Activated CD4-positive, alpha-beta T cell treated with anti-CD3 and anti-CD28 coated beads for 36 hours (primary cell): ENCODE measurements around the gene MED1. TPM values are rescaled to one million over a fixed set of nuclear protein-coding genes. Genes with fewer than 3 reads are reported as not detected.
"Not testable (repeated sequence)": the region's sequence is repeated elsewhere in the genome, so short reads cannot be mapped to it uniquely, and the experiment has no call there.

ENCODE experiments used
- ATAC-seq: fragments of 200-7000 bp; cut with Tn5 transposase; one replicate; pipeline ENCODE4 v1.10.0; 2021; ENCODE audit warnings: mild to moderate bottlenecking, moderate library complexity
- CTCF ChIA-PET: fragments of 350-600 bp; sonication (Branson Sonifier 250); formaldehyde crosslinking; loops from one replicate; lab custom pipeline; 2021; ENCODE audit warnings: antibody characterized with exemption; lab: Charles Lee
- POLR2A ChIA-PET: fragments of 350-600 bp; sonication (Branson Sonifier 250); formaldehyde crosslinking; loops from one replicate; lab custom pipeline; 2021; ENCODE audit warnings: antibody characterized with exemption, inconsistent platforms; lab: Charles Lee
- DNase-seq: peaks from one replicate; pipeline ENCODE4 v3.0.0-alpha.2; 2020
- H3K27ac Mint-ChIP-seq: one replicate; pipeline ENCODE4 v1.8.0; 2021; ENCODE audit warnings: mixed read lengths
- H3K27me3 Mint-ChIP-seq: one replicate; pipeline ENCODE4 v1.8.0; 2021; ENCODE audit warnings: mixed read lengths
- H3K36me3 Mint-ChIP-seq: one replicate; pipeline ENCODE4 v1.8.0; 2021; ENCODE audit warnings: low read depth, mixed read lengths
- H3K4me1 Mint-ChIP-seq: one replicate; pipeline ENCODE4 v1.8.0; 2021; ENCODE audit warnings: mixed read lengths
- H3K4me3 Mint-ChIP-seq: one replicate; pipeline ENCODE4 v1.8.0; 2021; ENCODE audit warnings: mild to moderate bottlenecking, moderate library complexity, mixed read lengths
- H3K9me3 Mint-ChIP-seq: one replicate; pipeline ENCODE4 v1.8.0; 2021; ENCODE audit warnings: low read depth, mixed read lengths
- intact Hi-C, 2 experiments: fragments of 100-400 bp; cut with DNase I in 1 of 2; cut with micrococcal nuclease in 1 of 2; formaldehyde crosslinking; loops; one replicate each; pipeline versions ENCODE4 v1.14.2 to v1.15.1; 2022 to 2024; cut with DNase I, micrococcal nuclease
- total RNA-seq, 2 experiments: library from RNA; stranded (reverse); gene quantifications; one replicate each; pipeline ENCODE4 v1.2.3, GENCODE V29; 2021

MED1 gene
- total RNA-seq, 2 experiments from 2014 or later = 66.1 to 76.1 TPM

GRCh38 chr17:39473310-39473709 lies 22.2 kb upstream of the MED1 start:
- ATAC-seq (no peak), DNase-seq (no peak)
- no peaks in the 10 kb centered on the region for H3K9me3 Mint-ChIP-seq
- peaks cover 3% of the 10 kb centered on the region for H3K4me1 Mint-ChIP-seq
- H3K27ac Mint-ChIP-seq = no peak overlapping the region
- no peaks in the 10 kb centered on the region for H3K27me3 Mint-ChIP-seq
- intact Hi-C loops = no loop called here
- CTCF ChIA-PET = interaction anchor here (0.6 kb wide), 3 partner anchors 10 to 14 kb away, joined by 3 to 5 read pairs (median 5); no protein-coding TSS in a partner anchor
- POLR2A ChIA-PET = interaction anchor here (1.7 kb wide), 1 partner anchor 12 kb away, joined by 7 read pairs; the partner anchor contains the start of gene CDK12
- H3K36me3 Mint-ChIP-seq = peaks cover 30% of the 10 kb centered on the region
- no peak overlapping the region for H3K4me3 Mint-ChIP-seq

DNA sequence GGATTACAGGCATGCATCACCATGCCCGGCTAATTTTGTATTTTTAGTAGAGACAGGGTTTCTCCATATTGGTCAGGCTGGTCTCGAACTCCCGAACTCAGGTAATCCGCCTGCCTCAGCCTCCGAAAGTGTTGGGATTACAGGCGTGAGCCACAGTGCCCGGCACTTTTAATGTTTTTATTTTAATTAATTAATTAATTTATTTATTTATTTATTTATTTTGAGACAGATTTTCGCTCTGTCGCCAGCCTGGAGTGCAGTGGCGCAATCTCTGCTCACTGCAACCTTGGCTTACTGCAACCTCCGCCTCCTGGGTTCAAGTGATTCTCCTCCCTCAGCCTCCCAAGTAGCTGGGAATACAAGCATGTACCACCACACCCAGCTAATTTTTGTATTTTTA lies 17.5 kb upstream of the MED1 start:
- POLR2A ChIA-PET, CTCF ChIA-PET, DNase-seq, ATAC-seq, H3K27ac Mint-ChIP-seq, H3K9me3 Mint-ChIP-seq, H3K27me3 Mint-ChIP-seq, H3K4me3 Mint-ChIP-seq: not testable (repeated sequence)
- Mint-ChIP-seq H3K36me3 (peaks cover 37% of the 10 kb centered on the region), H3K4me1 (peaks cover 35% of the 10 kb centered on the region)
- intact Hi-C loops = loop anchor here in 1 of 2 experiments (10.0 kb wide), 2 partner anchors 264 to 516 kb away; partner anchors contain the start of genes PSMD3 and RPL19

GRCh38 chr17:39464639-39465181 lies 13.6 kb upstream of the MED1 start:
- POLR2A ChIA-PET = interaction anchor here (0.5 to 5.5 kb wide), 3 partner anchors 14 to 667 kb away, joined by 3 to 96 read pairs (median 6); partner anchors contain the start of gene MED1
- H3K36me3 Mint-ChIP-seq = peaks cover 43% of the 10 kb centered on the region
- DNase-seq = peak; percentile 20
- H3K27me3 Mint-ChIP-seq, H3K9me3 Mint-ChIP-seq, ATAC-seq, CTCF ChIA-PET, H3K27ac Mint-ChIP-seq: not testable (repeated sequence)
- H3K4me1 Mint-ChIP-seq = peaks cover 35% of the 10 kb centered on the region
- intact Hi-C loops = loop anchor here in 1 of 2 experiments (10.0 kb wide), 2 partner anchors 260 to 520 kb away; partner anchors contain the start of genes PSMD3 and RPL19
- H3K4me3 Mint-ChIP-seq = peak overlapping the region; percentile 91

DNA sequence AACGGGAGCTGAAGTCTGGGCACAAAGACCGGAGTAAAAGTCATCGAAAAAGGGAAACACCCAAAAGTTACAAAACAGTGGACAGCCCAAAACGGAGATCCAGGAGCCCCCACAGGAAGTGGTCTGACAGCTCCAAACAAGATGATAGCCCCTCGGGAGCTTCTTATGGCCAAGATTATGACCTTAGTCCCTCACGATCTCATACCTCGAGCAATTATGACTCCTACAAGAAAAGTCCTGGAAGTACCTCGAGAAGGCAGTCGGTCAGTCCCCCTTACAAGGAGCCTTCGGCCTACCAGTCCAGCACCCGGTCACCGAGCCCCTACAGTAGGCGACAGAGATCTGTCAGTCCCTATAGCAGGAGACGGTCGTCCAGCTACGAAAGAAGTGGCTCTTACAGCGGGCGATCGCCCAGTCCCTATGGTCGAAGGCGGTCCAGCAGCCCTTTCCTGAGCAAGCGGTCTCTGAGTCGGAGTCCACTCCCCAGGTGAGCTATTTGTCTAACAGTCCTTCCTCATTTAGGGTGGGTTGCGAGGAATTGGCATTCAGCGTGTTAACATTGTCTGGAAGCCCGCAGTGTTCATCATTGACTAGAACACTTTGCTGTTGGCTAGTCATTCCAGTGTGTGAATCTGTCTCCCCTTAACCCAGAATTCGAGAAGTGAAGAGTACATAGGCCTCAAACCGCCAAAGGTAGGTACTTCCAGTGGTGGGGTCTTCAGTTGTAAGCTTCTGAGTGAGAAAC lies 11.7 kb upstream of the MED1 start:
- Mint-ChIP-seq H3K36me3 (peaks cover 43% of the 10 kb centered on the region), H3K27me3 (no peaks in the 10 kb centered on the region), H3K4me1 (peaks cover 33% of the 10 kb centered on the region), H3K27ac (peak overlapping the region; percentile 79), H3K4me3 (peak overlapping the region; percentile 91), H3K9me3 (no peaks in the 10 kb centered on the region)
- ChIA-PET CTCF (interaction anchor here (0.7 to 2.8 kb wide), 3 partner anchors 11 to 61 kb away, joined by 3 to 32 read pairs (median 3); partner anchors contain the start of genes FBXL20 and MED1), POLR2A (interaction anchor here (0.5 to 5.5 kb wide), 2 partner anchors 12 to 38 kb away, joined by 3 to 96 read pairs; partner anchors contain the start of gene MED1)
- peak; percentile 20 for DNase-seq
- ATAC-seq = no peak
- intact Hi-C loops = loop anchor here in 1 of 2 experiments (2.0 to 10.0 kb wide), 3 partner anchors 58 to 522 kb away; partner anchors contain the start of genes PSMD3 and RPL19

GRCh38 chr17:39461926-39462569 lies 11.0 kb upstream of the MED1 start:
- peak overlapping the region; percentile 94 for H3K27ac Mint-ChIP-seq

GRCh38 chr17:39461113-39461925 lies 10.3 kb upstream of the MED1 start, which contains the start of gene CDK12:
TSS of gene CDK12 (plus strand) at chr17:39461486. CDS start at chr17:39462072, 586 bp downstream.
- Mint-ChIP-seq H3K36me3 (peaks cover 35% of the 10 kb centered on the region), H3K27ac (peak within 1 kb of the TSS; percentile 94), H3K4me1 (peaks cover 22% of the 10 kb centered on the region), H3K27me3 (no peaks in the 10 kb centered on the region), H3K4me3 (peak within 1 kb of the TSS; percentile 91), H3K9me3 (no peaks in the 10 kb centered on the region)
- CTCF ChIA-PET = interaction anchor here (0.6 to 2.8 kb wide), 7 partner anchors 9 to 472 kb away, joined by 3 to 32 read pairs (median 3); partner anchors contain the start of gene MED1
- ATAC-seq = peak; percentile 91
- intact Hi-C loops = loop anchor here (1.0 to 10.0 kb wide), 14 partner anchors 10 to 758 kb away; partner anchors contain the start of genes MED1 (in 2 of the 2), PSMD3 (in 2 of the 2), RPL19 (in 2 of the 2) and FBXL20 (in 1 of the 2)
- POLR2A ChIA-PET = interaction anchor here (0.6 to 5.5 kb wide), 13 partner anchors 10 to 872 kb away, joined by 3 to 96 read pairs (median 4); partner anchors contain the start of genes FBXL20, MED1 and WIPF2
- peak; percentile 97 for DNase-seq

More at GRCh38 chr17:39461926-39462569, 11.0 kb upstream of the MED1 start:
- DNase-seq = peak; percentile 55
- POLR2A ChIA-PET = interaction anchor here (0.6 to 5.5 kb wide), 4 partner anchors 11 to 757 kb away, joined by 3 to 96 read pairs (median 4); partner anchors contain the start of genes MED1 and WIPF2
- Mint-ChIP-seq H3K9me3 (no peaks in the 10 kb centered on the region), H3K4me1 (peaks cover 26% of the 10 kb centered on the region), H3K4me3 (peak overlapping the region; percentile 91), H3K36me3 (peaks cover 38% of the 10 kb centered on the region), H3K27me3 (no peaks in the 10 kb centered on the region)
- CTCF ChIA-PET = interaction anchor here (0.7 to 2.8 kb wide), 3 partner anchors 10 to 60 kb away, joined by 3 to 32 read pairs (median 3); partner anchors contain the start of genes FBXL20 and MED1
- intact Hi-C loops = loop anchor here (1.0 to 10.0 kb wide), 15 partner anchors 11 to 757 kb away; partner anchors contain the start of genes MED1 (in 2 of the 2), PSMD3 (in 2 of the 2), RPL19 (in 2 of the 2) and FBXL20 (in 1 of the 2)
- ATAC-seq = peak; percentile 6

DNA sequence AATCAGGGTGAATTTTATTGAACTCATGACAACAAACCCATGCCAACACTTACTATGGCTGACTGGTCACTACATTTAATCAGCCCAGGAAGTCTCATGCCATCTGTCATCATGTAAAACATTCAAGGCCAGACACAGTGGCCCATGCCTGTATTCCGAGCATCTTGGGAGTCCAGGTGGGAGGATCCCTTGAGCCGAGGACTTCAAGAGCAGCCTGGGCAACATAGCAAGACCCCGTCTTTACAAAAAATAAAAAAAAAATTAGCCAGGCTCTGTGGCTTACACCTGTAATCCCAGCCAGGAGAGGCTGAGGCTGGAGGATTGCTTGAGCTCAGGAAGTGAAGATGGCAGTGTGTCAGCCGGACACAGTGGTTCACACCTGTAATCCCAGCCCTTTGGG lies 4.9 kb upstream of the MED1 start:
- no peak for ATAC-seq
- Mint-ChIP-seq H3K4me1 (peaks cover 16% of the 10 kb centered on the region), H3K27me3 (no peaks in the 10 kb centered on the region), H3K4me3 (no peak overlapping the region), H3K27ac (no peak overlapping the region), H3K9me3 (no peaks in the 10 kb centered on the region), H3K36me3 (peaks cover 1% of the 10 kb centered on the region)
- intact Hi-C loops = no loop called here
- ChIA-PET CTCF (no interaction called here), POLR2A (no interaction called here)
- no peak for DNase-seq

GRCh38 chr17:39450051-39450450 lies 1.0 kb downstream of the MED1 start:
- H3K4me3 Mint-ChIP-seq = peak overlapping the region; percentile 96
- H3K9me3 Mint-ChIP-seq = no peaks in the 10 kb centered on the region
- CTCF ChIA-PET = interaction anchor here (1.4 to 3.8 kb wide), 2 partner anchors 12 to 46 kb away, joined by 3 to 32 read pairs; partner anchors contain the start of gene CDK12
- POLR2A ChIA-PET = interaction anchor here (1.2 to 5.6 kb wide), 3 partner anchors 8 to 14 kb away, joined by 3 to 96 read pairs (median 7); partner anchors contain the start of gene CDK12
- DNase-seq (no peak), ATAC-seq (no peak)
- H3K27ac Mint-ChIP-seq = peak overlapping the region; percentile 96
- peaks cover 21% of the 10 kb centered on the region for H3K36me3 Mint-ChIP-seq
- H3K4me1 Mint-ChIP-seq = peaks cover 30% of the 10 kb centered on the region
- H3K27me3 Mint-ChIP-seq = no peaks in the 10 kb centered on the region
- intact Hi-C loops = loop anchor here (5.0 kb wide), 2 partner anchors 302 to 748 kb away; no protein-coding TSS in a partner anchor

GRCh38 chr17:39447561-39447960 lies 3.5 kb downstream of the MED1 start:
- CTCF ChIA-PET = interaction anchor here (0.6 kb wide), 3 partner anchors 13 to 53 kb away, joined by 3 to 4 read pairs (median 3); partner anchors contain the start of gene CDK12
- intact Hi-C loops = no loop called here
- Mint-ChIP-seq H3K4me1 (peaks cover 22% of the 10 kb centered on the region), H3K27ac (no peak overlapping the region), H3K36me3 (peaks cover 34% of the 10 kb centered on the region), H3K4me3 (no peak overlapping the region), H3K27me3 (no peaks in the 10 kb centered on the region), H3K9me3 (no peaks in the 10 kb centered on the region)
- no peak for ATAC-seq
- POLR2A ChIA-PET = interaction anchor here (0.8 kb wide), 1 partner anchor 14 kb away, joined by 3 read pairs; the partner anchor contains the start of gene CDK12
- no peak for DNase-seq
